Measurements from ENCODE around the gene REXO5. TPM values are rescaled to one million over a fixed set of nuclear protein-coding genes. Genes with fewer than 3 reads are reported as not detected.
"Not testable (repeated sequence)": the region's sequence is repeated elsewhere in the genome, so short reads cannot be mapped to it uniquely, and the experiment has no call there.

REXO5 gene
- total RNA-seq, 1 experiment from 2014 or later, result 9.8 TPM

DNA sequence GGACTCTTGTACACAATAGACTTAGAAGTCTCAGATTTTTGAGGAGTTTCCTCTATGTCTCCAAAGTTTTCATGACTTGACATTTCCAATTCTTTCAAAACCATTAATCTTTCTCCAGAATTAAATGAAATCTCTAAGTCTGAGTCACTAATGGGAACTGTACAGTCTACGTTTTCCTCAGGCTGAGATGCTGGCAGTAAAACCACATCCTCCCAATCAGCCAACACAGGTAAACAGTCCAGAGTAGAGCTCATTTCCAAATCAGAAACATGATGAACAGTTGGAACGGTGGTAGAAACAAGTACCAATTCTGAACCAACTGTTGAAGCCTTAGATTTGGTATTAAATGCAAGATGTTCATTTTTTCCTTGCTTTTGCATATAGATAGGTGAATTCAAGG, 8.0 kb upstream of the REXO5 start:
- DNase-seq (ENCODE audit: low spot score), result no peak
- in situ Hi-C loops (cut with HindIII; ENCODE audit: low sequenced_read_pairs), result no loop called here

DNA sequence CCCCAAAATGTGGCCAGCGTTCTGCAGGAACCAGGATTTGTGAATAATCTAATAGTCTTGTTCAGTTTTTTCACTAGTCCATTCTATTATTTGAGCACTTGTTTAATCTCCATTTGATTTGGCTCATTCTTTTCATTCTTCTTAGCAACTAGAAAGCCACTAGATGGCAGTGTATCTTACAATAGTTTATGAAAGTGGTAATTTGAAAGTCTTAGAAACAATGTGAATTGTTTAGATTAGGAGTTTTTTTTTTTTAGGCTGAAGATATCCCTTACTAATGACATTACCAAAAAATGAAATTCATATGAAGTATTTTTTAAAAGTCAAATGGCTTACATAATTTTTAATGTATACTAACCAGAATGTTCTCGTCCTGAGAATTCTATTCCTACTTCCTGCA, 6.7 kb upstream of the REXO5 start:
- in situ Hi-C loops (cut with HindIII; ENCODE audit: low sequenced_read_pairs), result no loop called here
- peak; percentile 21 for DNase-seq (ENCODE audit: low spot score)

DNA sequence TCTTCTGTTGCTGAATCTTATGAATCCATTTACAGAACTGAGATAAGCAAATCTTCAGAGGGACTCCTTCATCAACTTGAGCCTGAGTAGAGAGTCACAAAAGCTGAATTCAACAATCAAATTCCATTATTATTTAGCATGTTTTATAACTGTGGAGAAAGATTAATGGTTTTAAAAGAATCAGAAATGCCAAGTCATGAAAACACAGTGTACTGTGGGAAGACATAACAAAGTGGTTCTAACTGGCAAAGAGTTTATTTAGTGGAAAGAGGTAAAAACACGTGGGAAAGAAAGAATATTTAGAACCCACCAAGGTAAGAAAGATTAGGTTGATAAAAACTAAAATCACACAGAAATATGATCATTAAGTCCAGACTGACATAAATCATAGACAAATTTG, 5.0 kb upstream of the REXO5 start:
- no peak for DNase-seq (ENCODE audit: low spot score)
- in situ Hi-C loops (cut with HindIII; ENCODE audit: low sequenced_read_pairs), result no loop called here

DNA sequence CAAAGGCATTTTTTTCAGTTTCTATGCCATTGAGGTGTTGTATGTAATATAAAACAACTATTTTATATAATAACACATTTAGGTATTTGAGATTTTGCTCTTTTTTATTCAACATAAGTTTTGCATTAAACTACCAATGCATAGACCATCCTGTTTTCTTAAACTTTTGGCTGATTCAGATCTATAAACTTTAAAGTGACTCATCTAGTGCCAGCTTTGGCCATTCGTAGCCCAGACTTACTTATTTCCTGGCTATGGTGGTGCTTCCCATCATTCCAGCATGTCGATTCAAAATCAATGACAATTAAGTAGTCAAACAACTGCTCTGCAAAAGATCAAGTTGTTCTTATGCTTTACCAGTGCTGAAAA, 3.2 kb upstream of the REXO5 start:
- DNase-seq (ENCODE audit: low spot score), result no peak
- in situ Hi-C loops (cut with HindIII; ENCODE audit: low sequenced_read_pairs), result no loop called here

DNA sequence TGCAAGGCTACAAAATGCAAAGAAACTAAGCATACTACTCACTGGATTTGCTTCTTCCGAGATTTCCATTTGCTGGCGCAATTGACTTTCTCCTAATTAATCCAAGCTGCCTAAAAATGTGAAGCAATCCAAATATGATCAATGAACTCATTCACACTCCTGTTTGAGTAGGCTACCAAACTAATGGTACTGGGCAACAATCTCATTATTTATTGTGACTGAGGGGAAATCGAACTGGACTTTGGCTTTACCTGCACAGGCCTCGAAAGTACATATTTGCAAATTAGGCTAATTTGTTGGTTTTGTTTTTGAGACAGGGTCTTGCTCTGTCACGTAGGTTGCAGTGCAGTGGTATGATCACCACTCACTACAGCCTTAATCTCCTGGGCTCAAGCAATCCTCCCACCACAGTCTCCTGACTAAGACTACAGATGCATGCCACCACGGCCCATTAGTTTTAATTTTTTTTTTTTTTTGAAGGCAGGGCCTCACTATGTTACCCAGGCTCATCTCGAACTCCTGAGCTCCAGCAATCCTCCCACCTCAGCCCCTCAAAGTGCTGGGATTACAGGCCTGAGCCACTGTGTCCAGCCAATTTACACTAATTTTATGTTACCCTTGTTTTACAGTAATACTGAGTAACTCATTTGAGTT, 2.6 kb upstream of the REXO5 start:
- DNase-seq (ENCODE audit: low spot score), result no peak
- in situ Hi-C loops (cut with HindIII; ENCODE audit: low sequenced_read_pairs), result no loop called here

DNA sequence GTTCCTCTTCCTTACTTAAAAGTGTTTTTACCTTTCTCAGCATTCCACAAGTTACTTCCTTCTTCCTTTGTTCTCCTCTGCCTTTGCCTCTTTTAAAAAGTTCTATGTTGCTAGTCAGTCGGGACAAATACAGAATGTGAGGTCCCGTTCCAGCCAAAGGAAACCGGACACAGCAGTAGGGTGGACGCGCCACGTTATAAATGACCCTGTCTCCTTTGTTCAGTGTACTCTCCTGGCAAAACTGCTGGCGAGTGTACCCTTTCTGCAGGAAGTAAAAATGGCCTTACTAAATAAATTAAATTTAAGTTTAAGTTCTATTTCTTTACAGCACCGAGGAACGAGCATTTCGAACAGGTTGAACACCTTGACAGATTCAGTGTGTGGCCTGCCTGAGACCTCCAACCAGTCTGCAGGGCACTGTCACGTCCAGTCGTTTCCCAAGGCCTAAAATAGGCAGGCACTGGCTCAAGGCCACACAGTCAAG, 601 bp upstream of the REXO5 start:
- in situ Hi-C loops (cut with HindIII; ENCODE audit: low sequenced_read_pairs), result not testable (repeated sequence)

DNA sequence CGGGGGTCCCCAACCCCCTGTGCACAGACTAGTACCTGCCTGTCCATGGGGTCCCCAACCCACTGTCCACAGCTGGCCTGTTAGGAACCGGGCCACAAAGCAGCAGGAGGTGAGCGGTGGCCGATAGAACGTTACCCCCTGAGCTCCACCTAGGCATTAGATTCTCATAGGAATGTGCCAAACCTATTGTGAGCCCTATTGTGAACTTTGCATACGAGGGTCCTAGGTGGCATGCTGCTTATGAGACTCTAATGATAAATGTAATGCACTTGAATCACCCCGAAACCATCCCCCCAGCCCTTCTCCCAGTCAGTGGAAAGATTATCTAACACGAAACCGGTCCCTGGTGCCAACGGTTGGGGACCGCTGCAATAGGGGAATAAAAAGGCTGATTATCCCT, 1.5 kb downstream of the REXO5 start:
- in situ Hi-C loops (cut with HindIII; ENCODE audit: low sequenced_read_pairs), result no loop called here
- no peak for DNase-seq (ENCODE audit: low spot score)

More for the DNA sequence above, 601 bp upstream of the REXO5 start:
- DNase-seq (ENCODE audit: low spot score), result not testable (repeated sequence)

DNA sequence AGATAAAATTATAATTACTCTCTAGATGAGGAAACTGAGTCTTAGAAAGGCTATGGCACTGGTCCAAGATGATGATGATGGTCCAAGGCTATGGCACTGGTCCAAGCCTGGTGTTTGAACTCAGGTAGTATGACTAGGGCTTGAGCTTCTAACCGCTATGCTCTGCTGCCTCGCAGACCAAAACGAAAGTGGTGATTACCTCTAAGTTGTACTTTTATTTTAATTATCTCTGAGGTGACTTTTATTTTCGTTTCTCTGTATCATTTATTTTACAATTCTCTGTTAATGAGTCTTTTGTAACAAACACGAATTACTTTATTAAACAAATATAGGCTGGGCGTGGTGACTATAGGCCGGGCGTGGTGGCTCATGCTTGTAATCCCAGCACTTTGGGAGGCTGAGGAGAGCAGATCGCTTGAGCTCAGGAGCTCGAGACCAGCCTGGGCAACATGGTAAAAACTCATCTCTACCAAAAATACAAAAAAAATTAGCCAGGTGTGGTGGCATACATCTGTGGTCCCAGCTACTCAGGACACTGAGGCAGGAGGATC, 5.6 kb downstream of the REXO5 start:
- in situ Hi-C loops (cut with HindIII; ENCODE audit: low sequenced_read_pairs), result no loop called here
- DNase-seq (ENCODE audit: low spot score), result no peak

DNA sequence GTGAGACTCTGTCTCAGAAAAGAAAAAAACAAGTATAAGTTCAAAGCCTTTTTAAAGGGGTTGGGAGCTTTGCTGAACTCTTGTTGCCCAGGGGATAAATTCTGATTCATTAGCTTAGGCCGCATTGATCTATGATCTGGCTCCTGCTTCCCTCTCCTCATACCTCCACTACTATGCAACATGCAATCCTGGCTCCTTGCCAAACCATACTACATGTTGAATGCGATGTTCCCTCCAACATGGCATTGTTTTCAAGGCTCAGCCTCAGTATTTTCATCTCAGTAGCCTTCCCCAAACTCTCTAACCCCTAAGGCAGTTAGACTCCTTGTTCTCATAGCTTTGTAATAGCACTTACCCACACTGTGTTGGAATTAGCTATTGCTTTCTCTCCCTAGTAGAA, 6.2 kb downstream of the REXO5 start:
- in situ Hi-C loops (cut with HindIII; ENCODE audit: low sequenced_read_pairs), result no loop called here
- no peak for DNase-seq (ENCODE audit: low spot score)

DNA sequence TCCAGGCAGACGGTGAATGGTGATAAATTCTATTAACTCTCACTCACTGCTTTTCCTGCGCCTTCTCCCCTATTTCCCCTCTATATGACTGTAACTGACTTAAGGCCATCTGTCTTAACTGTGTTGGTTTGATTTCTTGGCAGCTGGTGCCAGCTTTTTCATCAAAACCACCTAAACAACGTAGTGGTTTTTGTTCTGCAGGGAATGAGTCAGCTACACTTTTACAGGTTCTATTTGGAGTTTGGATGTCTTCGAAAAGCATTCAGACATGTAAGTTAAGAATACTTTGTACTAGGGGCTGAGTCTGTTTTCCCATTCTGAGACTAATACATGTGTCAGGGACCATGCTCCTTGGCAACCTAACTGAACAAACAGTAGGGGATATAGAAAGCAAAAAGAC, 8.5 kb downstream of the REXO5 start:
- in situ Hi-C loops (cut with HindIII; ENCODE audit: low sequenced_read_pairs), result no loop called here
- peak; percentile 8 for DNase-seq (ENCODE audit: low spot score)

DNA sequence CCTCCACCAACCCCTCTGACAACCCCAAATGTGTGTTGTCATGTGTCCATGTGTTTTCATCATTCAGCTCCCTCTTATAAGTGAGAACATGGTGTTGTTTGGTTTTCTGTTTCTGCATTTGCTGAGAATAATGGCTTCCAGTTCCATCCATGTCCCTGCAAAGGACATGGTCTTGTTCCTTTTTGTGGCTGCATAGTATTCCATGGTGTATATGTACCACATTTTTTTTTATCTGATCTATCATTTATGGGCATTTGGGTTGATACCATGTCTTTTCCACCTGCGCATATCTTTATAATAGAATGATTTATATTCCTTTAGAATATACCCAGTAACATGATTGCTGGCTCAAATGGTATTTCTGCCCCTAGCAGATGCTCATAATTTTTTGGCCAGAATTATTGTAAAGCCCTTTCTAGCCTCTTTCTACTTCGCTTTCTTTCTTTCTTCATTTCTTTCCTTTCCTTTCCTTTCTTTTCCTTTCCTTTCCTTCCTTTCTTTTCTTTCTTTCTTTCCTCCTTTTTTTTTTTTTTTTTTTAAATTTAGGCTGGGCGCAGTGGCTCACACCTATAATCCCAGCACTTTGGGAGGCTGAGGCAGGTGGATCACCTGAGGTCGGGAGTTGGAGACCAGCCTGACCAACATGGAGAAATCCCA, 12.7 kb downstream of the REXO5 start:
- DNase-seq (ENCODE audit: low spot score), result no peak
- in situ Hi-C loops (cut with HindIII; ENCODE audit: low sequenced_read_pairs), result no loop called here

DNA sequence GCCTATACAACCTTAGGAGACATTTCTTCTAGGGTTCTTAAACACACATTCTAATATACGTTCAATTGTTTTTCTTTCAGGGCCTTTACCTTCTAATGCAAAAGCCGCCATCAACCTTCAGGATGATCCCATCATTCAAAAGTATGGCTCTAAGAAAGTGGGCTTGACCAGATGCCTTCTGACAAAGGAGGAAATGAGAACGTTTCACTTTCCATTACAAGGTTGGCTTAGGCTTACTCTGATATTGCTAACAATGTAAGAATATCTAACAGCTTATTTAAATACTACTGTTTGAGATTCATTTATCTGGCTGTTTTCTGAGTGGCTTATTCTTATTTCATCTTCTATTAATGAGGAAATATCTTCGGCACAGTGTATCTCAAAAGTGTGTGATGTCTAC, 15.4 kb downstream of the REXO5 start:
- in situ Hi-C loops (cut with HindIII; ENCODE audit: low sequenced_read_pairs), result no loop called here
- DNase-seq (ENCODE audit: low spot score), result no peak

DNA sequence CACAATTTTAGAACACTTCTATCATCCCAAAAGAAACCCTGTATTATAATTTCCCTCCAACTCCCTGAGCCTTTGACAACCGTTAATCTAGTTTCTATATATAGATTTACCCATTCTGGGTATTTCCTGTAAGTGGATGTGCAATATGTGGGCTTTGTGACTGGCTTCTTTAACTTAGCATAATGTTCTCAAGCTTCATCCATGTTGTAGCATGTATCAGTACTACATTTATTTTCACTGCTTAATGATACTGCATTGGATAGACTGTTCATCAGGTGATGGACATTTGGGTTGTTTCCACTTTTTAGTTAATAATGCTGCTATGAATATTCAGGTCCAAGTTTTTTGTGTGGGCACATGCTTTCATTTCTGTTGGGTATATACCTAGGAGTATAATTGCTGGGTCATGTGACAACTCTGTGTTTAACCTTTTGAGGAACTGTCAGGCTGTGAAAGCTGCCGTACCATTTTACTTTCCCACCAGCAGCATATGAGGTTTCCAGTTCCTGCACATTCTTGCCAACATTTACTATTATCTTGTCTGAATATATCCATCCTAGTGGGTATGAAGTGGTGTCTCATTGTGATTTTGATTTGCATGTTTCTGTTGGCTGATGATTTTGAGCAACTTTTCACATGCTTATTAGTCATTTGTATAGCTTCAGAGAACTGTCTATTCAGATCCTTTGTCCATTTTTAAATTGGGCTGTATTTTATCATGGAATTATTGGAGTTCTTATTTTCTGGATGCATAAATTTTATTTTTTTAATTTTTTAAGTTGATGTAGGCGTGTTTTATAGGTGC, 16.4 kb downstream of the REXO5 start:
- in situ Hi-C loops (cut with HindIII; ENCODE audit: low sequenced_read_pairs), result no loop called here
- DNase-seq (ENCODE audit: low spot score), result no peak

DNA sequence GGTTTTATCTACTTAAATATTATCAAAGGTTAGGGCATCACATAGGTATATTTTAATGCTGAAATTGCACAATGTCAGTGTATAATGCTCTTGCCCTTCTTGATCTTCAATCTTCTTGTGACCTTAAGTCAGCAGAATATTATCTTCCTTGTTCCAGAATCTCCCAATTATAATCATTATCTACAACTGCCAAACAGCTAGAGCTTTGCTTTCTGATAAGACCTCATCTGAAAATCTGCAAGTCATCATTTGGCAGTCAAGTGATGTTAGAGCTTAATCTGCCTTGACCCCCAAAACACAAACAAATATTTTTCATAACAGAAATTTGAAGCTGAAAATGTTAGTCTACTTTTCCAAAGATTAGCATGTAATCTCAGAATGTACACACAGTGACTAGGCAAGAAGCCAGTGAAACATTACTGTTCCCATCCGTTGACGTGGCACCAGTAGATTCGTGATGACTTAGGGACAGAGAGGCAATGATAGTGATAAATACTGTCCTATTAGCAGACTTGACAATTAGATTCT, 19.8 kb downstream of the REXO5 start:
- in situ Hi-C loops (cut with HindIII; ENCODE audit: low sequenced_read_pairs), result no loop called here
- no peak for DNase-seq (ENCODE audit: low spot score)

DNA sequence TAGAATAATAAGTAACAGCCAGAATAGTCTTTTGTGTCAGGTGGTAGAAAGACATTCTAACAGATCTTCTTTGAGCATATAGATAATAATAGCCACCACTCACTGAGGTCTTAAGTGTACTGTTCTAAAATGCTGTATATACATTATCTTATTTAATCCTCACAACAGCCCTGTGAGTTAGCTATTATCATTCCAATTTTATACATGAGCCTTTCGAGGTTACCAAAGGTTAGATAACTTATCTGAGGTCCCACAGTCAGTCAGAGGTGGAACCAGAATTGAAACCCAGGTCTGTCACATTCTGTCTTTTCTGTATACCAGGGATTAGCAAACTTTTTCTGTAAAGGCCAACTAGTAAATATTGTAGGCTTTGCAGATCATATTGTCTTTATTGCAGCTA, 23.2 kb downstream of the REXO5 start:
- in situ Hi-C loops (cut with HindIII; ENCODE audit: low sequenced_read_pairs), result no loop called here

DNA sequence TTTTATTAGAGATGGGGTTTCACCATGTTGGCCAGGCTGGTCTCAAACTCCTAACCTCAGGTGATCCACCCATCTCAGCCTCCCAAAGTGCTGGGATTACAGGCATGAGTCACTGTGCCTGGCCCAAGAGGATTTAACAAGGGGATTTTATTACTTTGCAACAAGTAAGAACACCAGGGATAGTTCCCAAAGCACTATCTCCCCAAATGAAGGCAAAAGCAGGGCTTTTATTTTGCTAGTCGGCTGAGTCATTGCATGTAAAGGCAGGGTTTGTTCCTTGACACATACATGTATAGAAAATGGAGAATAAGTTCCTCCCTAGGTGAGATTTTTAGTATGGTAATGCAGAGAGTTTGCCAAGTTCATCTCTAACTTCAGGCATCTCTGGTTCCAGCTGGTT, 24.0 kb downstream of the REXO5 start:
- in situ Hi-C loops (cut with HindIII; ENCODE audit: low sequenced_read_pairs), result no loop called here
- no peak for DNase-seq (ENCODE audit: low spot score)

More for the DNA sequence above, 23.2 kb downstream of the REXO5 start:
- DNase-seq (ENCODE audit: low spot score), result no peak

DNA sequence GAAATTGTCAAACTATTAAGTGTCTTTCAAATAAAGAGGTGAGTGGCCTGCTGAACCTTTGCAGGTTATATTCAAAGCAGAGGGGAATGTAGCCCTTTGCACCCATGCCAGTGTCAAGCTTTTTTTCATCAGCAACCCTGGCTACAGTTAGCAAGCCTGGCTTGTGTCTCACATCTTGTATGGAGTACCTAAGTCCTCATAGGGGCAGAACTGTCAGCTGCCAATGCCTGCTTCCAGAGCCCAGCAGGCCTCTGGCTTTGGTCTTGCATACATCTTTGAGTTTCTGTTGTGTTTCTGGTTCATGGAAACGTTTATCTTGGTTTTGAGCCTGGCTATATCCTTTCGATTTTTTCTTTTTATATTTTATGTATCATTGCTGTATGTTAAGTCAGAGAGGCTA, 26.8 kb downstream of the REXO5 start:
- peak; percentile 96 for DNase-seq (ENCODE audit: low spot score)
- in situ Hi-C loops (cut with HindIII; ENCODE audit: low sequenced_read_pairs), result no loop called here

DNA sequence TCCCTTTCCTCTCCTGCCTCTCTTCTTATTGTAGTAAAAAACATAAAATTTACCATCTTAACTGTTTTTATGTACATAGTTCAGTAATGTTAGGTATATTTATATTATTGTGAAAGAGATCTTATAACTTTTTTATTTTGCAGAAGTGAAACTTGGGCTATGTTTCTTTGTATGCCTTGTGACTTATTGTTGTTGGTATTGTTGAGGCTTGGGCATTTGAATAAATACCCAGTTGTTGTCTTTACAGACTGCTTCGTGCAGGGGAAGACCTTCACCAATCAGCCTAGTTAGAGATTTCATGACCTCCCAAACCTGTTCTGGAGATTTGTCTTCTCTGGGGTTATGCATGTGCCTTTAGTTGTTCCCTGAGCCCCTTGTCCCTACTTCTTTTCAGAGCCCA, 31.9 kb downstream of the REXO5 start:
- no peak for DNase-seq (ENCODE audit: low spot score)
- in situ Hi-C loops (cut with HindIII; ENCODE audit: low sequenced_read_pairs), result no loop called here

DNA sequence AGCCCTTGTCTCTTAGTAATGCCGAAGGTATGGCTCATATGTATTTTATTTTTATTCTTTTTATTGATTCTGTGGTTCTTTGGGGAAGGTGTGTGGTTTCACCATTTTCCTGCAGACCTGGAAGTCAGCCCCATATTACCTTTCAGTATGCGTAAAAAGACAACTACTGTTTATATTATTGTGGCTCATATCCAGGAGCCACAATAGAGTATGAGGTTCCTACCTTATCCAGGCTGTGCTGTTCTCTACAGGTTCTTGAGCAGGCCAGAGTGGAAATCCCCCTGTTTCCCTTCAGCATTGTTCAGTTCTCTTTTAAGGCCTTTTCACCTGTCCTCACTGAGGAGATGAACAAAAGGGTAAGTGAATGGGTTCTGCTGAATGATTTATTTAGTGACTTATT, 33.2 kb downstream of the REXO5 start:
- in situ Hi-C loops (cut with HindIII; ENCODE audit: low sequenced_read_pairs), result no loop called here
- DNase-seq (ENCODE audit: low spot score), result no peak

DNA sequence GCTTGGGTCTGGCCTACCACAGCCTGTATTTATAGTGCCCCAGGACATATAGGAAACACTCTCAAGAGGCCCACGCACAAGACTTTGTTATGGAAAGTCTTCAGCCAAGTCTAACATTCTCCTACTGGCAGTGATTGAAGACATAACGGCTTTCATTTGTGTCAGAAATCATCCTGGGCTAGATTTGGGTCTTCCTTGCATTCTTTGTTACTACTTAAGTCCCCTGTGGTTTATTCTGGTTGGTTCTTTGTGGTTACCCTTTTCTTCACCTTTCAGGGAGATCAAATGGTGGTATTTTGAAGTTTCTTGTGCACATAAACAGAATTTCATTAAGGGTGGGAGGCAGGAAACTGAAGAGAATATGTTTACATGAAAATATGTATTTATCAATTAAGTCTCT, 37.7 kb downstream of the REXO5 start:
- in situ Hi-C loops (cut with HindIII; ENCODE audit: low sequenced_read_pairs), result no loop called here

More for the DNA sequence above, 37.7 kb downstream of the REXO5 start:
- DNase-seq (ENCODE audit: low spot score), result no peak

Data from G401 (cell line).